Small intestine (tissue), 16 donors: ENCODE measurements around the gene ZNF433. TPM values are rescaled to one million over a fixed set of nuclear protein-coding genes. Genes with fewer than 3 reads are reported as not detected.
"Not testable (repeated sequence)": the region's sequence is repeated elsewhere in the genome, so short reads cannot be mapped to it uniquely, and the experiment has no call there.

ENCODE experiments used
- DNase-seq, 2 donors: peaks; one replicate each; pipeline versions ENCODE4 v3.0.0 to v3.0.0-alpha.2; 2013
- FAIRE-seq: peaks from 2 replicates; lab custom pipeline; 2012; peaks lifted over from hg19 to GRCh38; lab: Jason Lieb, UNC
- H3K27ac ChIP-seq, 3 donors: one replicate each; pipeline ENCODE4 v1.5.1; 2013; ENCODE audit warnings: low read length in 2 of 3, mild to moderate bottlenecking in 2 of 3, control low read depth in 1 of 3, inconsistent platforms in 1 of 3, low read depth in 1 of 3, moderate library complexity in 1 of 3
- H3K27me3 ChIP-seq, 3 donors: one replicate each; pipeline ENCODE4 v1.6.1; 2013; ENCODE audit warnings: low read length in 3 of 3, inconsistent platforms in 1 of 3; ENCODE audit not compliant: control insufficient read depth in 3 of 3, insufficient read depth in 3 of 3
- H3K36me3 ChIP-seq, 3 donors: one replicate each; pipeline ENCODE4 v1.6.1; 2013; ENCODE audit warnings: low read length in 3 of 3, inconsistent platforms in 1 of 3, low read depth in 1 of 3, mild to moderate bottlenecking in 1 of 3, moderate library complexity in 1 of 3; ENCODE audit not compliant: control insufficient read depth in 3 of 3, insufficient read depth in 2 of 3
- H3K4me1 ChIP-seq, 3 donors: one replicate each; pipeline ENCODE4 v1.6.1; 2013; ENCODE audit warnings: low read length in 2 of 3, inconsistent platforms in 1 of 3, low read depth in 1 of 3, mild to moderate bottlenecking in 1 of 3, moderate library complexity in 1 of 3; ENCODE audit not compliant: control insufficient read depth in 3 of 3, insufficient read depth in 2 of 3
- H3K4me3 ChIP-seq, 3 donors: one replicate each; pipeline ENCODE4 v1.5.1; 2013; ENCODE audit warnings: low read length in 3 of 3, control low read depth in 1 of 3, inconsistent platforms in 1 of 3, low read depth in 1 of 3, mild to moderate bottlenecking in 1 of 3, moderate library complexity in 1 of 3
- H3K9me3 ChIP-seq, 2 donors: one replicate each; pipeline ENCODE4 v1.6.1; 2013; ENCODE audit warnings: low read depth in 1 of 2, low read length in 1 of 2; ENCODE audit not compliant: control insufficient read depth in 2 of 2, insufficient read depth in 1 of 2
- WGBS, 3 donors: extraction: QIAGEN DNeasy Blood & Tissue Kit; methylation state at CpG; one replicate each; pipeline ENCODE4 v1.1.7; 2013; 5-methylcytosine and 5-hydroxymethylcytosine counted together
- long read RNA-seq, 10 donors: transcript quantifications; one replicate each; lab custom pipeline, GENCODE V29; 2026
- polyA plus RNA-seq, 4 donors: library from polyadenylated mRNA; stranded (reverse) in 3 of 4; unstranded in 1 of 4; fragments of 200-250 nt in 3 of 4; fragments of 120-200 nt in 1 of 4; gene quantifications; one replicate each; pipeline versions ENCODE4 v1.2.1 to v1.2.3, GENCODE V29; 2013
- donor health status: healthy with polysubstance abuse.
- donor health status: control.
- donor health status: control.
- donor health status: Bipolar disorder and iron deficiency.
- donor health status: healthy.

ZNF433 gene
- 1 to 10 TPM in 2 of 4 donors, under 1 TPM in 2; 0.22 to 7.0 (median 0.96) TPM for polyA plus RNA-seq
- long read RNA-seq, donor 1: 0 reads
- long read RNA-seq, donor 2, partial matches to known transcripts: 0 of 1 reads
- long read RNA-seq, donor 2, other reads (novel, unspliced or antisense): 0 of 1 reads
- long read RNA-seq, donor 3, partial matches to known transcripts: 0 of 2 reads
- long read RNA-seq, donor 3, other reads (novel, unspliced or antisense): 0 of 2 reads
- long read RNA-seq, donor 4, partial matches to known transcripts: 0 of 1 reads
- long read RNA-seq, donor 4, other reads (novel, unspliced or antisense): 0 of 1 reads
- long read RNA-seq, donor 5: 0 reads
- long read RNA-seq, donor 6, partial matches to known transcripts: 0 of 4 reads
- long read RNA-seq, donor 6, other reads (novel, unspliced or antisense): 0 of 4 reads
- long read RNA-seq, donor 7, partial matches to known transcripts: 0 of 3 reads
- long read RNA-seq, donor 7, other reads (novel, unspliced or antisense): 0 of 3 reads
- long read RNA-seq, donor 8: 0 reads
- long read RNA-seq, donor 9, partial matches to known transcripts: 0 of 2 reads
- long read RNA-seq, donor 9, other reads (novel, unspliced or antisense): 0 of 2 reads
- long read RNA-seq, donor 10, partial matches to known transcripts: 0 of 4 reads
- long read RNA-seq, donor 10, other reads (novel, unspliced or antisense): 0 of 4 reads

DNA sequence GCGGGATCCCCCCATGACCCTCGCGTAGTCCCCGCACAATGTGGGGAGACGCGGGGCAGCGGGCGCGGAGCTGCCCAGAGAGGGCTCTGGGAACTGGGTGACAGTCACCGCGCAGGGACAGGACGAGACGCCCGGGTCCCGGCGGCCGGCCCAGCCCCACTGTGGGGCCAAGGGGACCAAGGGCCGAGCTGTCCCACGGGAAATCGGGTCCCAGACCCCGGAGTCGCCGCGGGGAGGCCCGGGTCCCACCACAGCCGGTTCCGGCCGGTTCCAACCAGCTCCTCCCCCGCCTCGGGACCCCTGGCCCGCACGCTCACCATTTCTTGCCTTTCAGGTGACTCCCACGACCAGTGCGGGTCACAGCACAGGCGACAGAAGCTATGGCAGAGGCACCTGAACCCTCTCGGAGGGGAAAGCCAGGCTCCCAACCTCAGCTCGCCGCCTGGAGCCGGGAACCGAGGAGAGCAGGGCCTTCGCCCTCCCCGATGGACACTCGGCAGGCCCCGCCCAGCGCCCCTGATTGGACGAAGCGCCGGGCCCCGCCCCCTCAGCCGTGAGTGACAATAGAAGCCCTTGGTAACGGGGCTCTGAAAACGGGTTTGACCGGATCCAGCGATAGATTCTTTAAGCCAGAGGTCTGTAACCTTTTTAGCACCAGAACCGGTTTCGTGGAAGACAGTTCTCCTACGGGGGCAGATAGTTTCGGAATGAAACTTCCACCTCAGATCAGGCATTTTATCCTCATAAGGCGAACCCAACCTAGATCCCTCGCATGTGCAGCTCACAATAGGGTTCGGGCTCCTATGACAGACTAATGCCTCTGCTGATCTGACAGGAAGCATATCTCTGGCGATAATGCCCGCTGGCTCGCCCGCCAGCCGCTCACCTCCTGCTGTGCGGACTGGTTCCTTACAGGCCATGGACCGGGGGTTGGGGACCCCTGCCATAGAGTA lies at the start of gene ZNF433:
TSS of gene ZNF433 (minus strand) at position 460 of the 953 bp plus-strand sequence. CDS start at position 320, 140 bp downstream.
- Histone ChIP-seq H3K27ac (peak within 1 kb of the TSS; percentile 22 to 89 (median 76)), H3K4me1 (peaks cover 2 to 7% (median 5%) of the 10 kb centered on the region in 3 donors), H3K9me3 (peaks cover 0 to 11% of the 10 kb centered on the region in 2 donors), H3K27me3 (no peaks in the 10 kb centered on the region), H3K36me3 (peaks cover 0 to 4% (median 0%) of the 10 kb centered on the region in 3 donors), H3K4me3 (peak within 1 kb of the TSS; percentile 58 to 92 (median 62))
- peak; percentile 89 to 97 for DNase-seq
- FAIRE-seq: no peak
- WGBS, 3 donors: 1 to 3% (median 2%) methylated on average over 67 to 68 of the region's 68 CpGs

DNA sequence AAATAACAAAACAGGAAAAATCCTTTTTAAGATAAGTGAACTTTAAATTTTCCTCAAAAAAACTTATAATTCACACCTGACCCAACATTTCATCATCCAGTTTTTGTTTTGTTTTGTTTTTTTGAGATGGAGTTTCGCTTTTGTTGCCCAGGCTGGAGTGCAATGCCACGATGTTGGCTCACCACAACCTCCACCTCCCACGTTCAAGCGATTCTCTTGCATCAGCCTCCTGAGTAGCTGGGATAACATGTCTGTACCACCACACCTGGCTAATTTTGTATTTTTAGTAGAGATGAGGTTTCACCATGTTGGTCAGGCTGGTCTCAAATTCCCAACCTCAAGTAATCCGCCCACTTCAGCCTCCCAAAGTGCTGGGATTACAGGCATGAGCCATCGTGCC lies 47.9 kb upstream of the ZNF433 start:
- DNase-seq, H3K4me1 ChIP-seq, H3K27ac ChIP-seq, H3K4me3 ChIP-seq, H3K27me3 ChIP-seq, H3K36me3 ChIP-seq, FAIRE-seq: not testable (repeated sequence)
- 93 to 95% (median 94%) methylated on average over 6 of the region's 6 CpGs for WGBS, 3 donors
- peaks cover 1 to 80% of the 10 kb centered on the region in 2 donors for H3K9me3 ChIP-seq

DNA sequence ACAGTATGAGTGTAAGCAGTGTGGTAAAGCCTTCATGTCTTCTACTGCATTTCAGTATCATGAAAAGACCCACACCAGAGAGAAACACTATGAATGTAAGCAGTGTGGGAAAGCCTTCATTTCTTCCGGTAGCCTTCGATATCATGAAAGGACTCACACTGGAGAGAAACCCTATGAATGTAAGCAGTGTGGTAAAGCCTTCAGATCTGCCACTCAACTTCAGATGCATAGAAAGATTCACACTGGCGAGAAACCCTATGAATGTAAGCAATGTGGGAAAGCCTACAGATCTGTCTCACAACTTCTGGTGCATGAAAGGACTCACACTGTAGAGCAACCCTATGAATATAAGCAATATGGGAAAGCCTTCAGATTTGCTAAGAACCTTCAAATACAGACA lies 41.9 kb upstream of the ZNF433 start:
- Histone ChIP-seq H3K4me1 (no peaks in the 10 kb centered on the region), H3K36me3 (peaks cover 20 to 25% (median 24%) of the 10 kb centered on the region in 3 donors), H3K4me3 (no peak overlapping the region), H3K9me3 (peaks cover 4 to 87% of the 10 kb centered on the region in 2 donors), H3K27ac (no peak overlapping the region), H3K27me3 (no peaks in the 10 kb centered on the region)
- no peak for FAIRE-seq
- 76 to 99% (median 80%) methylated on average over 3 of the region's 3 CpGs for WGBS, 3 donors
- no peak for DNase-seq

DNA sequence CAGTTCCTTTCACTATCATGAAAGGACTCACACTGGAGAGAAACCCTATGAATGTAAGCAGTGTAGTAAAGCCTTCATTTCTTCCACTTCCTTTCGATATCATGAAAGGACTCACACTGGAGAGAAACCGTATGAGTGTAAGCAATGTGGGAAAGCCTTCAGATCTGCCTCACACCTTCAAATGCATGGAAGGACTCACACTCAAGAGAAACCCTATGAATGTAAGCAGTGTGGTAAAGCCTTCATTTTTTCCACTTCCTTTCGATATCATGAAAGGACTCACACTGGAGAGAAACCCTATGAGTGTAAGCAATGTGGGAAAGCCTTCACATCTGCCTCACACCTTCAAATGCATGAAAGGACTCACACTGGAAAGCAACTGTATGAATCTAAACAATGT lies 40.9 kb upstream of the ZNF433 start:
- H3K9me3 ChIP-seq: peaks cover 6 to 89% of the 10 kb centered on the region in 2 donors
- not testable (repeated sequence) for H3K4me3 ChIP-seq, H3K27me3 ChIP-seq, H3K27ac ChIP-seq, DNase-seq, FAIRE-seq, H3K4me1 ChIP-seq
- WGBS, 3 donors: 95 to 96% (median 96%) methylated on average over 3 of the region's 3 CpGs
- peaks cover 23 to 25% (median 24%) of the 10 kb centered on the region in 3 donors for H3K36me3 ChIP-seq

DNA sequence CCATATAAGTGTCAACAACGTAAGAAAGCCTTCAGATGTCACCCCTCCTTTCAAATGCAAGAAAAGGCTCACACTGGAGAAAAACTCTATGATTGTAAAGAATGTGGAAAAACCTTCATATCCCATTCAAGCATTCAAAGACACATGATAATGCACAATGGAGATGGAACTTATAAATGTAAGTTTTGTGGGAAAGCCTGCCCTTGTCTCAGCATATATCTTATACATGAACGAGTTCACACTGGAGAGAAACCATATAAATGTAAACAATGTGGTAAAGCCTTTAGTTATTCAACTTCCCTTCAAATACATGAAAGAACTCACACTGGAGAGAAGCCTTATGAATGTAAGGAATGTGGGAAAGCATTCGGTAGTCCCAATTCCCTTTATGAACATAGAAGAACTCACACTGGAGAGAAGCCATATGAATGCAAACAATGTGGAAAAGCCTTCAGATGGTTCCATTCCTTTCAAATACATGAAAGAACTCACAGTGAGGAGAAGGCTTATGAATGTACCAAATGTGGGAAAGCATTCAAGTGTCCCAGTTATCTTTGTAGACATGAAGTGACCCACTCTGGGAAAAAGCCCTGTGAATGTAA lies 40.2 kb upstream of the ZNF433 start:
- no peaks in the 10 kb centered on the region for H3K4me1 ChIP-seq
- FAIRE-seq: no peak
- DNase-seq: no peak
- H3K4me3 ChIP-seq: no peak overlapping the region
- 93 to 96% (median 95%) methylated on average over 3 of the region's 3 CpGs for WGBS, 3 donors
- H3K36me3 ChIP-seq: peaks cover 23 to 28% (median 24%) of the 10 kb centered on the region in 3 donors
- peaks cover 6 to 88% of the 10 kb centered on the region in 2 donors for H3K9me3 ChIP-seq
- no peak overlapping the region for H3K27ac ChIP-seq
- no peaks in the 10 kb centered on the region for H3K27me3 ChIP-seq

DNA sequence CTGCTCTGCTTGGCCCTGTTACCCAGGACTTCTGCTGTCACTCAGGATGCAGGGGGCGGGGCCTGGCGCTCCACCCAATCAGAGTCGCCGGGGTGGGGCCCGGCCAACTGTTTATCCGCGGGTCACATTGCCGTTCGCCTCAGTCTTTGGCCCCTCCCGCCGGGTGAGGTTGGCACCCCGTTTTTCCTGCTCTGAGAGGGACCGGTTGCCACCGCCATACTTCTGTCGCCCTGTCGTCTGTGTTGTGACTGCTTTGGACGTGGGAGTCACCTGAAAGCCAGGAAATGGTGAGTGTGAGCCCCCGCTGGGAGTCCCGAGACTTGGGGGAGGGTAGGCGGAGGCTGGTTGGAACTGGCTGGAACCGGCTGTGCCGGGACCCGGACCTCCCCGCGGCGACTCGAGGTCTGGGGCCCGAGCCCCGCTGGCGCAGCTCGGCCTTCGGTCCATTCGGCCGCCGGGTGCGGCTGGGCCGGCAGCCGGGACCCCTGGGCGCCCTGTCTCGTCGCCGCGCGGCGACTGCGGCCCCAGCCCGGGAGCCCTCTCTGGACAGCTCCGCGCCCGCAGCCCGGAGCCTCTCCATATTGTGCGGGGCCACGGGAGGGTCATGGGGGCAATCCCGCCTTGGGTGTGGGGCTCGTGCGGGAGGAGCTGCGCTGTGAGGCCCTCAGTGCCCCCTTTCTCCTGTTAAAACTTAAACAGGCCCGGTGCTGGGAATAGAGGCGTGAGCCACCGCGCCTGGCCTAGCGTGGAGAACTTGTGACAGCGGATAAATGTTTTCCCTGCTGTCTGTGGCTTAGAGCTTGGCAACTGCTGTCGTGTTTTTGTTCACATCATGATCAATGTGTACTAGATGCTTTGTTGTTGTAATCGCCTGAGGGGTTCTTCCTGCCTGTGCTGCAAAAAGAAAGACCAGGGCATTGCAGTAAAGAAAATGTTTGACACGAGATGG lies 29.4 kb upstream of the ZNF433 start, which contains the start of gene ZNF844:
TSS of gene ZNF844 (plus strand) at position 142 of the 949 bp plus-strand sequence. CDS start at position 285, 143 bp downstream.
- Histone ChIP-seq H3K36me3 (peaks cover 0 to 27% (median 0%) of the 10 kb centered on the region in 3 donors), H3K4me1 (peaks cover 0 to 4% (median 0%) of the 10 kb centered on the region in 3 donors), H3K27ac (peak within 1 kb of the TSS; percentile 82 to 96 (median 84)), H3K9me3 (peaks cover 0 to 46% of the 10 kb centered on the region in 2 donors), H3K4me3 (peak within 1 kb of the TSS; percentile 63 to 88 (median 87)), H3K27me3 (no peaks in the 10 kb centered on the region)
- DNase-seq: peak; percentile 94 to 97
- no peak for FAIRE-seq
- 2 to 5% (median 3%) methylated on average over 42 to 66 of the region's 66 CpGs for WGBS, 3 donors

DNA sequence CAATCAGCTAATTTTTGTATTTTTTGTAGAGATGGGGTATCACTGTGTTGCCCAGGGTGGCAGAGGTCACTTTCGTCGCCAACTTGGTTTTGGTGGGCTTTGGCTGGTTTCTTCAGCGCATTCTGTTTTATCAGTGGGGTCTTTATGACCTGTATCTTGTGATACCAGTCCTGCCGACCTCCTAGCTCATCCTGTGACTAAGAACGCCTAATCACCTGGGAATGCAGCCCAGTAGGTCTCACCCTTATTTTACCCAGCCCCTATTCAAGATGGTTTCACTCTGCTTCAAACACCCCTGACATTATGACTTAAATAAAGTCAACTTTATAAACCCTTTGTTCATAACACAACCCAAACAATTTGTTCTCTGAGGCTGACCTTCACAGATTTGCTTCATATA lies 20.3 kb upstream of the ZNF433 start:
- Histone ChIP-seq H3K9me3 (no peaks in the 10 kb centered on the region), H3K4me1 (peaks cover 0 to 6% (median 0%) of the 10 kb centered on the region in 3 donors), H3K27ac (no peak overlapping the region), H3K27me3 (peaks cover 0 to 2% (median 0%) of the 10 kb centered on the region in 3 donors), H3K4me3 (no peak overlapping the region), H3K36me3 (no peaks in the 10 kb centered on the region)
- FAIRE-seq (no peak), DNase-seq (no peak)
- 66 to 79% (median 71%) methylated on average over 5 of the region's 5 CpGs for WGBS, 3 donors
